Left hindlimb (tissue), 1 donor: ENCODE results near the gene PRDM8.
"Not testable (repeated sequence)": the region's sequence is repeated elsewhere in the genome, so short reads cannot be mapped to it uniquely, and the experiment has no call there.

Source experiments
- DNase-seq: peaks from one replicate; pipeline ENCODE4 v3.0.0-alpha.2; 2018

Gene PRDM8

DNA sequence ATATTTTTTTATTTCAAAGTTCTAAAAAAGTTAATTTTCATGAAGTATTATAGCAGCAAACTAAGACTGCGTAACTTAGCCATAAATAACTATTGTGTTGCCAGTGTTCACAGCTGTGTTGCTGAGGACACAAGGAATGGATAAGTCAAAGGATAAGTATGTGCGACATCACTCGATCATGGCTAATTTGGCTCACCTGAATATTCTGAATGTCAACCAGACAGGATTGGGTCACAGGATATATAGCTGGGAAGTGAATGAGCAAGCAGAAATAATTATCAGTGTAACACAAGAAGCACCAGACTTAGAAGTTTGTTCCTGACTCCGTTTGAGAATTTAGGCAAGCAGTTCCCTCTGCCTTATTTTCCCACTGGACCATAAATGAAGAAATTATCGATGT lies 33.9 kb downstream of the PRDM8 start:
- DNase-seq: no peak

DNA sequence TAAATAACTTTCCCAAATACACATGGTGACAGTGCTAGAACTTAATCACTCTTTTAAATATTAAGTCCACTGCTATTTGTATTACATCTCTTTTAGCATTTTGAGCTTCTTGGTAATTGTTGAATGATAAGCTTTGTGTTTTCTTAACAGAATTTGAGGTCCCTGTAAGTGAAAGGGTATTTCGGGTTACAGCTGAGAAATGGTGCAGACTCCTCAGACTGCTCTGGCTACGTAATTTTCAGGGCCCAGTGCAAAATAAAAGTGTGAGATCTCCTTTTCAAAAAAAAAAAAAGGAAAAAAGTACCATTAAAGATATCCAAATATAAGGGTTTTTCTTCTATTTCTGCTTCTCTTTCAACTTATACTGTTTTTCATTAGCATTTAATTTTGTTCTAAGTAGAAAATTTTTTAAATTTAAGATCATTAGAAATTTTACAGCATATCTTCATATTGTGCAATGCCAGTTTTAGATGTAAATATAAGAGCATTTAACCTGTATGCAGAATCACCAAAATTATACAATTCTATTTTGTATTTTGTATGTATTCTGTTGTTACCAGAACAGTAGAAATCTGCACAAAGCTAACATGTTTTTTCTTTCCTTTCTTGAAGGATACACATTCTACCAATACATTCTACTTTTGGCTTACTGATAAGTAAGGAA lies 35.5 kb downstream of the PRDM8 start:
- no peak for DNase-seq

DNA sequence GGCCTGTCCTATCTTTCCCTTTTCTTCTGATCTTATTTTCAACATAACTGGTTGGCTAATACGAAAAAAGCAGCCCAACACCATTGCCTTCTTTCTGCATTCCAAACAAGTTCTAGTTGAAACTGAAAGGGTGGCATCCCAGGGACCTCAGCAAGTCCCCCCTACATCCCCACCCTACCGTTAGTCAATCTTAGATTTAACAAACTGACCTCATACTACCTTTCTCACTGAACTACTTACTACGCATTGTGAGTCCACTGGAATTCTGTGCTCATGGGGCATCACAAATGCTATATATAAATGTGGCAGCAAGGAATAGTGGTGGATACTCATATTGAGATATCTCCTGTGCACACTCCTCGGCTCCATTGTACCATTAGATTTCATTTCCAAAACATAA lies 36.1 kb downstream of the PRDM8 start:
- no peak for DNase-seq

DNA sequence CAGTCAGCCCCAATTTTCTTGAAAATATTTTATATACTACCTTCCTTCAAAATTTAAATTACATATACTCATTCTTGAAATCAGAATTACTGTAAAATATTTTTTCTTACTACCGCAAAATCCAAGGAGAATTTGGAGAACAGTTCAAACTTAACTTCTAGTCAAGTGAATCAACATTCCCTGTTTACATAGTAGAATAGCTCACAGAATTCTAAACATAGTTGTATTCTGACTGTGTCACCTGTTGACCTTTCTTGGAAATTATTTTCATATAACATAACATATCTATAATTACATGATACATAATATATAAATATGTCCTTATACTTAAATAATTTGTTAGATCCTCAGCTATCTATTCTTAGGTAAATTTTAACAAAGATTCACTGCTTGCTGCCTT lies 38.1 kb downstream of the PRDM8 start:
- no peak for DNase-seq

DNA sequence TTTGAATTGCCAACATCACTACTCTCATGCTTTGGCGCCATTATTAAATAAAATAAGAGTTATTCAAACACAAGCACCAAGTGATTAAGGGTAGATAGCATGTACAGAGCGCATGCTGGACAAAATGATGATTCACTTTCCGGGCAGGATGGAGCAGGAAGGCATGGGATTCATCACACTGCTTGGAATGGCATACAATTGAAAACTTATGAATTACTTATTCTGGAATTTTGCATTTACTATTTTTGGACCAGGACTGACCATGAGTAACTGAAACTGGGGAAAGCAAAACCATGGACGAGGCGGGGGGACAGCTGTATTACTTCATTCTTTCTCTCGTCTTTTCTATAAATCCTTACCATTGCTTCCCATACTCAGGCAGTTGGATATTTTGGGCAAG lies 40.7 kb downstream of the PRDM8 start:
- no peak for DNase-seq

DNA sequence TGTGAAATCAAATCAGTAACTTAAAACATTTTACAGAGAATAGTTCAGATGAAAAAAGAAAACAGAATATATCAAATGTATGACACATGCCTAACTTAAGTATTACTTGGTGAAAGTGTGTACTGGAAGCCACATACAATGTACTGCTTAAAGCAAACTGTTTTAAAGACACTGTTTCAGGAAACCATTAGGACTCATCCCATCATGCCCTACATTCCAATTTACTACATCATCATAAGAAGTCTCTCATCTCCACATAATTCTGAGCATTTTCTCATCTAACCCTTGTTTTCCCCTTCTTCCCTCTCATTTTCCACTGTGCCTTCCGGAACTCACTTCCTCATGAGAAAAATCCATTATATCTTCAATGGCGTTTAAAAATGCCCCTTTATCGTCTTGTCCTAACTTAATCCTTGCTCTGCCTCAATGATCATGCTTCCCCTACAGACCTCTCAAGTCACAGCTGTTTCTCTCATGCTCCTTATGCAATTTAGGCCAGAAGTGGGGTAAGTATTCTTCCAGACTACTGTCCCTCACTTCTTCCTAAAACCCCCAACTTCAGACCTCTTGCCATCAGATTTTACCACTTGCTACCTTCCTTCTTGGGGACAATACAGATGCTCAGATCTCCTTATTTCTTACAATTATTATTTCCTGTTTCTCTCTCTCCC lies 42.3 kb downstream of the PRDM8 start:
- DNase-seq: no peak

DNA sequence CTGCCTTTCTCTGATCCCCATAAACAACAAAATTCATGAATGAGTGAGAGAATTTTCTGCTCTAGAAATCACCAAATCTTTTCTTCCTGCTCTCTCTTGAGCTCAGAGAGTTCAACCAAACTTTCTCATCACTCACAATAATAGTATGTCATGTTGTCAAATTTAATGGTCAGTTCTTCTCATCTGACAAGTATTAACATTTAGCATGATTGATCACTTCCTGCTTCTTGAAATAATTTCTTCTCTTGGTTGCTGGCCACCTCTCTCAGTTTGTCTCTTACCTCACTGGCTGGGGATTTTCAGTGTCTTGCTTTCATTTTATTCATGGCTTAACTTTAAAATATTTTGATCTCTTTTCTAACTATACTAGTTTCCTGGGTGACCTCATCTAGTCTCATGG lies 43.7 kb downstream of the PRDM8 start:
- no peak for DNase-seq

DNA sequence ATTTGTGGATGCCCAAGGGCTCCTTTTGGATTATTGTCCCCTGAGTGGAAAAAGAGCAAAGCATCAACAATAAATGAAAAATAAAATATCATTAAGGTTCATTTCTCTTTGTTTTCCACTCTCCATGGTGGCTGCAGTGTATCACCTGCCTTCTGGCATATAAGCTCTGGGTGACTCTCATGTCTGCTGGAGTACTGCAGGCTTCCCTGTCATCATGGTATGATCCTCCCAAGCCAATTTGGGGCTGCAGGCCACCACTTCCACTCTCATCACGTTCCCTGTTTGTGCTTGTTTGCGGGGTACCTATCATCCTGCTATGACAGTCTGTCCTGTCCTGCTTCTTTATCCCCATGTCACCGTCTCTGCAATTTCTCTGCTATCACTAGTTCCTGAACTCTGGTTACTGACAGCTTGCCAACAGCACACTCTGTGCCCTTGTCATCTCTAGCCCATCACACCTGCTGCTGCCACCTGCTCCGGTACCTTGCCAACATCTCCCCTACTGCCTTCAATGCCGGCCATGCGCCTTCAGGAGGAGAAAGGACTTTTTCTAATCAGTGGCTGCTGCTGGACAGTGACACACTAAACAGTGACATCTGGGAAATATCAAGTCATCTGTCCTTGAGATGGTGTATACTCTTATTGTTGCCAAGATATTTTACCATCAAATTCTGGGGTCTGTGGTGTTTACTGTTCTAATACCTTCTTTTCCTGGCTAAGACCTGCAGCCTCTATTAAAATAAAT lies 46.1 kb downstream of the PRDM8 start:
- no peak for DNase-seq

DNA sequence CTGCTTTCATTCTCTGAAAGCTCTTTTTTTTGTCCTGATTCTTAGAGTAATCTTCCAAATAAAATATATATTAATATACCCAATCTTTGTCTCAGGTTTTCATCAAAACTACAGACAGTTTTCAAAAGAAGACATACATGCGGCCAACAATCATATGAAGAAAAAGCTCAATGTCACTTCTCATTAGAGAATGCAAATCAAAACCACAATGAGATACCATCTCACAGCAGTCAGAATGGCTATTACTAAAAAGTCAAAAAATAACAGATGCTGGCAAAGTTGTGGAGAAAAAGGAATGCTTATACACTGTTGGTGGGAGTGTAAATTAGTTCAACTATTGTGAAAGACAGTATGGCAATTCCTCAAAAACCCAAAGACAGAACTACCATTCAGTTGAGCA lies 50.2 kb downstream of the PRDM8 start:
- DNase-seq: not testable (repeated sequence)

DNA sequence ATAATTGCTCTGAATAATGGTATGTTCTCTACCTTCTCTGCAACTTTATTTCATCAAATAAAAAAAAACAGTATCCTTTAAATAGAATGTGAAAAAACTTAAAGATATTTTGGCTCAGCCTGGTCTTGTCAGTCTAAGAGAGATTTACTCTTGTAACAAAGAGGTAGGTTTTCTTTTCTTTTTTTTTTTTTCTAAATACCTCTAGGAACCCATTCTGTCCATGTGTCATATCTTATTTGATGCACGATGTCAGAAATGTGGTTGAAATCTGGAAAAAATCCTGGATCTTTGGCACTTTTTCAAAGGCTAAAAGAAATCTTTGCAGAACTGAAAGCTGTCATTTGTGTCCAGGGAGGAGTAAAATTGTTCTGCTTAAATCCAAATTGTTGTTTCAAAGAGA lies 51.8 kb downstream of the PRDM8 start:
- no peak for DNase-seq

DNA sequence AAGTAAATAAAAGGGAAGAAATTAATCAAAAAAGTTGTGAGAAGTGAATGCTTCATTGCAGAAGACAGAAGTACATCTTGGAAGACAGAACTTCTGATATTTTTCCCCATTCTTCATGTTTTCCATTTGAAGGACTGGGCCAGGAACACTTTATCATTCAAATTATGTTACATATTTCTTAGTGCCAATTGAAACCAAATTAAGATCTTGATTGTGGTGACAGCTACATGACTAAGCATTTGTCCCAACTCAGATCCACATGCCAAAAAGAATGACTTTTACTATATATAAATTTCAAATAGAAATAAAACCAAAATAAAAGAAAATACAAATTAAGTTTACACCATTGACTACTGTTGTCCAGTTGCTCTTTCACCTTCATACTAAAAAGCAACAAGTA lies 55.1 kb downstream of the PRDM8 start:
- DNase-seq: no peak

DNA sequence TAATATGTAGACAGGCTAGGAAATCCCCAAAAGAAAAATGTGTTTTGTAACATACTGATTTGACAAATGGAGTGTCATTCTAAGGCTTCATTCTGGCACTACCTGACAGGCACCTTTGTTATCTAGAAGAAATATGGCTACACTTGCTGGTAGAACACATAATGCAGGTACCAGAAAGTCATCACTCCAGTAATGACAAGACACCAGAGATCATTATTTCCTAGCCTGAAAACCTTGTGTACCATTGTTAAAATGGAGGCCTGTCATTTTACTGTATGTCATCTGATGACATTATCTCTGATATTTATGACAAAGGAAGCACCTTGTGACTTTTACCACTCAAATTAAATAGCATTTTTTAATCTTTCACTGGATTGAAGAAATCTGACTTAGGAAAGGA lies 55.6 kb downstream of the PRDM8 start:
- no peak for DNase-seq

DNA sequence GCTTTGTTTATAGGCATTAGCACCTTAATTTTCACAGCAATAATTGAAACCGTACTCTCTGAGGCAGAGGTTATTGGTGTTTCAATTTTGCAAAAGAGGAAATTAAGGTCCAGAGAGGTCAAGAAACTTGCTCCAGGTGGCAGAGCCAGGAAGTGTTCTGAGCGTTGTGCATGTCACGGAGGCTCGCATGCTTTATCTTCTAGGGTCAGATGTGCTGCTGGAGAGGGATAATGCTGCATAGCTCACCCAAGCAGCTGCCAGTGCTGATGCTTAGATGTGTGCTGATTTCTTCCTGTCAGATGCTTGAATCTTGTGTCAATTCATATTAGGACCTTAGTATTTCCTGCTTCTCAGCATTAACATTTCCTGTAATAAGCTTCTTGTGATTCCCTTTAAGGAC lies 56.2 kb downstream of the PRDM8 start:
- no peak for DNase-seq
